Liver (tissue), 2 donors: ENCODE data around the gene RINT1.
"Not testable (repeated sequence)": the region's sequence is repeated elsewhere in the genome, so short reads cannot be mapped to it uniquely, and the experiment has no call there.

Experiments used
- FOXA1 ChIP-seq: IDR thresholded peaks from 2 replicates; pipeline ENCODE4 v1.6.1; 2016; ENCODE audit warnings: antibody characterized with exemption
- TF ChIP-seq, protein P1 (sequence below): fragments of 150-350 bp; IDR thresholded peaks from 2 replicates; pipeline ENCODE4 v1.5.1; 2017; ENCODE audit warnings: improper control_type of control experiment, low read depth, low read length; ENCODE audit not compliant: missing input control
- TF ChIP-seq, protein P2 (sequence below): IDR thresholded peaks from 2 replicates; pipeline ENCODE4 v1.6.1; 2016; ENCODE audit warnings: antibody characterized with exemption
- donor health status: healthy.

DNA sequence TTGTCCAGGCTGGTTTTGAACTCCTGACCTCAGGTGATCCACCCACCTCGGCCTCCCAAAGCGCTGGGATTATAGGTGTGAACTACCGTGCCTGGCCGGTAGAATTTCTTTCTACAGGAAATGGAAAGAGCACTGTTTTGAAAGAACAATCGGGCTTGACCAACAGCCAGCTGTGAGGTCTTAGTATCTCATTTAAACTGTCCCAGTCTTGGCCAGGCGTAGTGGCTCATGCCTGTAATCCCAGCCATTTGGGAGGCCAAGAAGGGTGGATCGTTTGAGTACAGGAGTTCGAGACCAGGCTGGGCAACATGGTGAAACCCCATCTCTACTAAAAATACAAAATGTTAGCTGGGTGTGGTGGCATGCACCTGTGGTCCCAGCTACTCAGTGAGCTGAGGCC lies 67.1 kb downstream of the RINT1 start:
- TF ChIP-seq, protein P1, sequence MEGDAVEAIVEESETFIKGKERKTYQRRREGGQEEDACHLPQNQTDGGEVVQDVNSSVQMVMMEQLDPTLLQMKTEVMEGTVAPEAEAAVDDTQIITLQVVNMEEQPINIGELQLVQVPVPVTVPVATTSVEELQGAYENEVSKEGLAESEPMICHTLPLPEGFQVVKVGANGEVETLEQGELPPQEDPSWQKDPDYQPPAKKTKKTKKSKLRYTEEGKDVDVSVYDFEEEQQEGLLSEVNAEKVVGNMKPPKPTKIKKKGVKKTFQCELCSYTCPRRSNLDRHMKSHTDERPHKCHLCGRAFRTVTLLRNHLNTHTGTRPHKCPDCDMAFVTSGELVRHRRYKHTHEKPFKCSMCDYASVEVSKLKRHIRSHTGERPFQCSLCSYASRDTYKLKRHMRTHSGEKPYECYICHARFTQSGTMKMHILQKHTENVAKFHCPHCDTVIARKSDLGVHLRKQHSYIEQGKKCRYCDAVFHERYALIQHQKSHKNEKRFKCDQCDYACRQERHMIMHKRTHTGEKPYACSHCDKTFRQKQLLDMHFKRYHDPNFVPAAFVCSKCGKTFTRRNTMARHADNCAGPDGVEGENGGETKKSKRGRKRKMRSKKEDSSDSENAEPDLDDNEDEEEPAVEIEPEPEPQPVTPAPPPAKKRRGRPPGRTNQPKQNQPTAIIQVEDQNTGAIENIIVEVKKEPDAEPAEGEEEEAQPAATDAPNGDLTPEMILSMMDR, result not testable (repeated sequence)
- not testable (repeated sequence) for TF ChIP-seq FOXA1
- TF ChIP-seq, protein P2, sequence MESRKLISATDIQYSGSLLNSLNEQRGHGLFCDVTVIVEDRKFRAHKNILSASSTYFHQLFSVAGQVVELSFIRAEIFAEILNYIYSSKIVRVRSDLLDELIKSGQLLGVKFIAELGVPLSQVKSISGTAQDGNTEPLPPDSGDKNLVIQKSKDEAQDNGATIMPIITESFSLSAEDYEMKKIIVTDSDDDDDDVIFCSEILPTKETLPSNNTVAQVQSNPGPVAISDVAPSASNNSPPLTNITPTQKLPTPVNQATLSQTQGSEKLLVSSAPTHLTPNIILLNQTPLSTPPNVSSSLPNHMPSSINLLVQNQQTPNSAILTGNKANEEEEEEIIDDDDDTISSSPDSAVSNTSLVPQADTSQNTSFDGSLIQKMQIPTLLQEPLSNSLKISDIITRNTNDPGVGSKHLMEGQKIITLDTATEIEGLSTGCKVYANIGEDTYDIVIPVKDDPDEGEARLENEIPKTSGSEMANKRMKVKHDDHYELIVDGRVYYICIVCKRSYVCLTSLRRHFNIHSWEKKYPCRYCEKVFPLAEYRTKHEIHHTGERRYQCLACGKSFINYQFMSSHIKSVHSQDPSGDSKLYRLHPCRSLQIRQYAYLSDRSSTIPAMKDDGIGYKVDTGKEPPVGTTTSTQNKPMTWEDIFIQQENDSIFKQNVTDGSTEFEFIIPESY, result not testable (repeated sequence)
